Mesenchymal stem cell (in vitro differentiated cells and primary cell): Measurements from ENCODE around the gene CNOT3.
A peak's percentile ranks its signal among the peaks of the same experiment; 100 is the strongest.

Experiments
- DNase-seq: peaks from one replicate; pipeline ENCODE4 v3.0.0-alpha.2; 2013
- H2AFZ ChIP-seq: one replicate; pipeline ENCODE4 v1.6.1; 2013; ENCODE audit warnings: low read depth, mild to moderate bottlenecking, control low read depth, inconsistent platforms, low read length, moderate library complexity
- H2AK5ac ChIP-seq: 2 replicates; pipeline ENCODE4 v1.6.1; 2013; ENCODE audit warnings: low read length, moderate library complexity, mild to moderate bottlenecking, inconsistent platforms; ENCODE audit not compliant: severe bottlenecking
- H2BK120ac ChIP-seq: one replicate; pipeline ENCODE4 v1.6.1; 2013; ENCODE audit warnings: low read depth, mild to moderate bottlenecking, inconsistent platforms, low read length, moderate library complexity
- H2BK12ac ChIP-seq, 2 experiments: one replicate each; pipeline ENCODE4 v1.6.1; 2013; ENCODE audit warnings: inconsistent platforms in 2 of 2, low read length in 2 of 2, mild to moderate bottlenecking in 2 of 2, moderate library complexity in 2 of 2, control low read depth in 1 of 2
- H2BK15ac ChIP-seq: one replicate; pipeline ENCODE4 v1.6.1; 2013; ENCODE audit warnings: mild to moderate bottlenecking, low read depth, inconsistent platforms; ENCODE audit not compliant: poor library complexity, severe bottlenecking
- H2BK5ac ChIP-seq: 2 replicates; pipeline ENCODE4 v1.6.1; 2013; ENCODE audit warnings: low read depth, mild to moderate bottlenecking, low read length, control low read depth, inconsistent platforms; ENCODE audit not compliant: poor library complexity, severe bottlenecking
- H3K14ac ChIP-seq, 2 experiments: one replicate each; pipeline ENCODE4 v1.6.1; 2013; ENCODE audit warnings: inconsistent platforms in 2 of 2, low read length in 2 of 2, control low read depth in 1 of 2, mild to moderate bottlenecking in 1 of 2, moderate library complexity in 1 of 2
- H3K18ac ChIP-seq, 2 experiments: one replicate each; pipeline ENCODE4 v1.6.1; 2013; ENCODE audit warnings: inconsistent platforms in 2 of 2, low read length in 2 of 2, control low read depth in 1 of 2, low read depth in 1 of 2, mild to moderate bottlenecking in 1 of 2
- H3K23ac ChIP-seq, 2 experiments: one replicate each; pipeline ENCODE4 v1.6.1; 2013; ENCODE audit warnings: inconsistent platforms in 2 of 2, low read length in 2 of 2, mild to moderate bottlenecking in 2 of 2, moderate library complexity in 2 of 2, control low read depth in 1 of 2
- H3K27ac ChIP-seq: 2 replicates; pipeline ENCODE4 v1.5.1; 2013; ENCODE audit warnings: mild to moderate bottlenecking, moderate library complexity, low read length, control low read depth, inconsistent platforms; ENCODE audit not compliant: poor library complexity, severe bottlenecking
- H3K27me3 ChIP-seq, 2 experiments: 2 replicates each; pipeline versions ENCODE4 v1.6.1 to v1.7.0; 2013; ENCODE audit warnings: low read length in 2 of 2, mild to moderate bottlenecking in 2 of 2, moderate library complexity in 2 of 2, control low read depth in 1 of 2, inconsistent platforms in 1 of 2; ENCODE audit not compliant: control insufficient read depth in 1 of 2, insufficient read depth in 1 of 2
- H3K36me3 ChIP-seq, 2 experiments: 2 replicates each; pipeline versions ENCODE4 v1.6.1 to v1.7.0; 2013; ENCODE audit warnings: low read length in 2 of 2, control low read depth in 1 of 2, inconsistent platforms in 1 of 2, low read depth in 1 of 2, mild to moderate bottlenecking in 1 of 2; ENCODE audit not compliant: insufficient read depth in 2 of 2, control insufficient read depth in 1 of 2
- H3K4ac ChIP-seq, 2 experiments: one replicate each; pipeline ENCODE4 v1.6.1; 2013; ENCODE audit warnings: inconsistent platforms in 2 of 2, low read length in 2 of 2, mild to moderate bottlenecking in 2 of 2, moderate library complexity in 2 of 2, control low read depth in 1 of 2, low read depth in 1 of 2
- H3K4me1 ChIP-seq: 2 replicates; pipeline ENCODE4 v1.6.1; 2013; ENCODE audit warnings: low read depth, low read length, control low read depth; ENCODE audit not compliant: control insufficient read depth, insufficient read depth
- H3K4me2 ChIP-seq: 2 replicates; pipeline ENCODE4 v1.6.1; 2013; ENCODE audit warnings: low read length, mild to moderate bottlenecking, inconsistent platforms; ENCODE audit not compliant: poor library complexity, severe bottlenecking
- H3K4me3 ChIP-seq, 2 experiments: 2 replicates each; pipeline versions ENCODE4 v1.5.1 to v1.7.0; 2013; ENCODE audit warnings: low read length in 2 of 2, mild to moderate bottlenecking in 2 of 2, control low read depth in 1 of 2, low read depth in 1 of 2; ENCODE audit not compliant: insufficient read depth in 1 of 2
- H3K79me1 ChIP-seq: replicated peaks from 2 replicates; pipeline ENCODE4 v1.6.1; 2013; ENCODE audit warnings: mild to moderate bottlenecking, control low read depth, low read length, inconsistent platforms; ENCODE audit not compliant: poor library complexity, severe bottlenecking
- H3K9ac ChIP-seq: 2 replicates; pipeline ENCODE4 v1.7.0; 2013; ENCODE audit warnings: mild to moderate bottlenecking, low read length, moderate library complexity
- H3K9me3 ChIP-seq: 2 replicates; pipeline ENCODE4 v1.7.0; 2013; ENCODE audit warnings: mild to moderate bottlenecking, low read length; ENCODE audit not compliant: control insufficient read depth
- H4K8ac ChIP-seq: one replicate; pipeline ENCODE4 v1.6.1; 2013; ENCODE audit warnings: inconsistent platforms, mild to moderate bottlenecking, low read length, moderate library complexity
- H4K91ac ChIP-seq: one replicate; pipeline ENCODE4 v1.6.1; 2013; ENCODE audit warnings: mild to moderate bottlenecking, low read length, inconsistent platforms
- WGBS: methylation state at CpG from one replicate; pipeline ENCODE4 v1.1.7; 2013; ENCODE audit warnings: mixed read lengths; 5-methylcytosine and 5-hydroxymethylcytosine counted together

The CNOT3 gene

GRCh38 chr19:54114340-54115108 is 23.0 kb upstream of the CNOT3 start:
- no peak overlapping the region for H3K27ac ChIP-seq
- H2BK120ac ChIP-seq = peak overlapping the region; percentile 23
- H3K18ac ChIP-seq = peak overlapping the region in 1 of 2 experiments; percentile 27
- peak overlapping the region; percentile 93 for H3K9ac ChIP-seq
- no peaks in the 10 kb centered on the region for H3K27me3 ChIP-seq
- H2BK15ac ChIP-seq = no peak overlapping the region
- whole genome bisulfite sequencing = 66% methylated on average over 28 of the region's 28 CpGs
- peaks cover 17% of the 10 kb centered on the region for H3K4me1 ChIP-seq
- peak overlapping the region; percentile 21 for H2BK5ac ChIP-seq
- peaks cover 33 to 35% of the 10 kb centered on the region in 2 experiments for H3K36me3 ChIP-seq
- H3K4me3 ChIP-seq = peak overlapping the region; percentile 71 to 92
- H3K79me1 ChIP-seq = peaks cover 42% of the 10 kb centered on the region
- no peak overlapping the region for H2AFZ ChIP-seq
- no peak overlapping the region for H3K23ac ChIP-seq
- H4K91ac ChIP-seq = peak overlapping the region; percentile 55
- H3K14ac ChIP-seq = no peak overlapping the region
- H2AK5ac ChIP-seq = peak overlapping the region; percentile 34
- H4K8ac ChIP-seq = peak overlapping the region; percentile 62
- no peak overlapping the region for H2BK12ac ChIP-seq
- no peaks in the 10 kb centered on the region for H3K9me3 ChIP-seq
- no peak for DNase-seq
- H3K4me2 ChIP-seq = peak overlapping the region; percentile 93
- H3K4ac ChIP-seq = peak overlapping the region; percentile 10 to 32

GRCh38 chr19:54115109-54116063 is 22.2 kb upstream of the CNOT3 start, which contains the start of the genes PRPF31 and TFPT:
Gene PRPF31, plus strand, starts transcription at chr19:54115754. Its CDS starts 2,525 bp downstream, at chr19:54118279.
Gene TFPT, minus strand, starts transcription at chr19:54115657. Its CDS starts 388 bp downstream, at chr19:54115269.
- Histone ChIP-seq H2BK5ac (peak within 1 kb of the TSS; percentile 92), H3K27me3 (no peaks in the 10 kb centered on the region), H4K8ac (peak within 1 kb of the TSS; percentile 93), H4K91ac (peak within 1 kb of the TSS; percentile 91), H2BK15ac (peak within 1 kb of the TSS; percentile 29), H3K4me2 (peak within 1 kb of the TSS; percentile 93), H3K27ac (peak within 1 kb of the TSS; percentile 88), H2BK12ac (peak within 1 kb of the TSS; percentile 20 to 79), H3K4ac (peak within 1 kb of the TSS; percentile 66 to 82), H2AK5ac (peak within 1 kb of the TSS; percentile 34), H3K36me3 (peaks cover 33 to 35% of the 10 kb centered on the region in 2 experiments), H3K4me1 (peaks cover 17% of the 10 kb centered on the region), H3K9ac (peak within 1 kb of the TSS; percentile 93), H3K4me3 (peak within 1 kb of the TSS; percentile 71 to 92), H2AFZ (peak within 1 kb of the TSS; percentile 74), H2BK120ac (peak within 1 kb of the TSS; percentile 23), H3K18ac (peak within 1 kb of the TSS; percentile 95 to 96), H3K23ac (no peak within 1 kb of the TSS), H3K9me3 (no peaks in the 10 kb centered on the region), H3K14ac (peak within 1 kb of the TSS in 1 of 2 experiments; percentile 89), H3K79me1 (peaks cover 47% of the 10 kb centered on the region)
- WGBS = under 1% methylated on average over 60 of the region's 60 CpGs
- DNase-seq = peak; percentile 99

- Histone ChIP-seq H3K79me1 (peaks cover 39% of the 10 kb centered on the region), H3K4me2 (no peak overlapping the region), H2AK5ac (no peak overlapping the region), H2BK5ac (no peak overlapping the region), H3K14ac (no peak overlapping the region), H3K4me3 (no peak overlapping the region), H2BK12ac (no peak overlapping the region), H3K4ac (no peak overlapping the region), H4K91ac (no peak overlapping the region), H3K23ac (no peak overlapping the region), H3K9me3 (no peaks in the 10 kb centered on the region), H3K36me3 (peaks cover 77 to 78% of the 10 kb centered on the region in 2 experiments), H3K18ac (no peak overlapping the region), H2AFZ (no peak overlapping the region), H3K27me3 (no peaks in the 10 kb centered on the region), H3K27ac (no peak overlapping the region), H3K4me1 (peaks cover 7% of the 10 kb centered on the region), H4K8ac (no peak overlapping the region), H3K9ac (no peak overlapping the region), H2BK15ac (no peak overlapping the region), H2BK120ac (no peak overlapping the region)
- WGBS = 98% methylated on average over 10 of the region's 10 CpGs
- no peak for DNase-seq
Measured at GRCh38 chr19:54121259-54121658, 16.3 kb upstream of the CNOT3 start.
